ENCODE measurements around the gene SGMS1. TPM values are rescaled to one million over a fixed set of nuclear protein-coding genes. Genes with fewer than 3 reads are reported as not detected.
"Not testable (repeated sequence)": the region's sequence is repeated elsewhere in the genome, so short reads cannot be mapped to it uniquely, and the experiment has no call there.

The SGMS1 gene
- total RNA-seq, 1 donor from 2014 or later: 76.2 TPM

DNA sequence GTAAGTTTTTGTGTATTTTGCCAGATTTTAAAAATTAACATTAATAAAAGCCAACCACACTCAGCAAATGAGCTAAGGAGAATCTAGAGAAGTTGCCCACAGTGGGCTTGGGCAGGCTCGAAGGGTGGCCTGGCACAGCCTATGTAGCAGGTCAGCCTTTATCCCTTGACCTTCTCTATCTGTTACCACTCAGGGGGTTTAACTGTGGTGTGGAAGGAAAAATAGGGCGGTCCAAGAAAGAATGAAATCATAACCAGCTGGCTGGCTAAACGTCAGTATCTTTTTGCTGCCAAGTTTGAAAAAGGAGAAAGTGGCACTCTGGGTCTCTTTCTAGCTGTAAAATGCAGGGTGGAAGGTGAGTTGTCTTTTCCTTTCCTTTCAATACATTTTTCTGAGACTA is 242.1 kb downstream of the SGMS1 start:
- peak in 1 of 2 donors; percentile 21 for DNase-seq (ENCODE audit: low read depth in 2 of 2)

DNA sequence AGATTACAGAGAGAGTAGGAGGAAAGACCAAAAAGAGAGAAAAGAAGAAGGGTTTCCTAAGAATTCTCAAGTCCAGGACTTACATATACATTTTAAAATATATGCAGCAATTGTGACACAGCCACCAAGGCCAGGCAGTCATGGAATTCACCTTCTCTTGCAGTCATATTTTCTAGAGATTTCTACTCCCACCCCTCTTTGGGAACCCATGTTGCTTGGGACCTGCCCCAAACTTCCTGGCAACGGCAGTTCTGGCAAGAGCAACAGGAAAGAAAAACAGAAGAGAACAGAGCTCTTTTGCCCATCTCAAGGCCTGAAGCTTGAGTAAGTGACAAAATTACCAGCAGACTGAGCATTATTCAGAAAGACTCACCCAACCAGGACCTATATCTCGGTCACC is 244.1 kb downstream of the SGMS1 start:
- peak; percentile 17 to 32 for DNase-seq (ENCODE audit: low read depth in 2 of 2)

DNA sequence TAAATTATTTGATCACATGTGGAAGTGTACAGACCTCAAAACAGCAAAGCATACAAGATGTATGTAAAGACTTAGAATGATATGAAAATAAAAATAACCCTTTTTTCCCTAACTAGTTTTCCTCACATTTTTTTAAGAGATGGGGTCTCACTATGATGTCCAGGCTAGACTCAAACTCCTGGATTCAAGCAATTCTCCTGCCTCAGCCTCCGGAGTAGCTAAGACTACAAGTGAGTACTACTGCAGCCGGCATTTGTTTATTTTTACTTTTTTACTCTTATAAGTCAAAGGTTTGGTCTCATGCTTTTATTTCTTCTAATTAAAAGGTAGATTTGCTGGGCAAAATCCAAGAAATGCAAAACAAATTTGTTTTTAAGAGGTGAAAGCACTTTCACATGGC is 248.0 kb downstream of the SGMS1 start:
- no peak for DNase-seq (ENCODE audit: low read depth in 2 of 2)

DNA sequence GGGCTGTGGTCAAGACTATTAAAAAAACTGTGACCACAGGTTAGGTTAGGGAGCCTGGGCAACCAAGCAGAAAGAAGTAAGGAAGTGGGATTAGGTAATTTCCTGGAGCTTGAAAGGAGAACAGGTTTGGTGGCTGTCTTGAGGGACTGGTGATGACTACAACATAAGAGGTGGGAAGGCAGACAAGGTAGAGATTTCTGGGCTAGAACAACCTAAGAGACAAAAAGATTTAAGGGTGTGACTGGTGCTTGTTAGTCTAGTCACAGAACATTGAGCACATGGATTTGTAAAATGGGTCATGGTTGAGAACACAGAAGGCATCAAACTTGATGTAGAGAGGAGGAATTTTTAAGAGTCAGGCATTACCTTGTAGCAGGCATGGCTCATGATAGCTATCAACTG is 248.7 kb downstream of the SGMS1 start:
- DNase-seq (ENCODE audit: low read depth in 2 of 2): no peak

DNA sequence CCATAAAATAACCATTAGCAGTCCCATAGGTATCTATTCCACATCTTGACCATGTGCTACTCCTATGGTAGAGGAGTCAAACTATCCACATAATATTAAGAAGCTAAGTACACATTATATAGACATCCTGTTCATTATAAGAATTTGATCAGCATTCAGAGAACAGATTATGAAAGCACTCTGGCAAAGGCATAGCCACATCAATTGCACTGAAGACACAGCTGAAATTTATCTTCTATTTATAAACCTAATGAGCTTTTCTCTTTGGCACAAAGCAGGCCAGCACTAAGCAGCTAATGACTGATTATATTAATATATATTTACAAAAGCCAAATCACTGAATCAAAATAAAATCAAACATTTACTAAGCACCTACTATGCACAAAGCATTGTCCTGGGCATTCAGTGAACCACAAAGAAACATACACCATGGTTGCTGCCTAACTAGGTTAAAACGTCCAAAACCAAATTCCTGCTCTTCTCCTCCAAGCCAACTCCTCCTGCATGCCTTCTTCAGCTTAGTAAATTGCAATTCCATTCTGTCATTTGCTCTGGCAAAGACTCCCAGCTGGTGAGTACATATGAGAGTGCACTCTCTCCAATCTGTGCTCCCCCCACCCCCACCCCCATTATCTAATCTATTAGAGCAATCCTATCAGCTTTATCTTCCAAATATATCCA is 249.8 kb downstream of the SGMS1 start:
- no peak for DNase-seq (ENCODE audit: low read depth in 2 of 2)

DNA sequence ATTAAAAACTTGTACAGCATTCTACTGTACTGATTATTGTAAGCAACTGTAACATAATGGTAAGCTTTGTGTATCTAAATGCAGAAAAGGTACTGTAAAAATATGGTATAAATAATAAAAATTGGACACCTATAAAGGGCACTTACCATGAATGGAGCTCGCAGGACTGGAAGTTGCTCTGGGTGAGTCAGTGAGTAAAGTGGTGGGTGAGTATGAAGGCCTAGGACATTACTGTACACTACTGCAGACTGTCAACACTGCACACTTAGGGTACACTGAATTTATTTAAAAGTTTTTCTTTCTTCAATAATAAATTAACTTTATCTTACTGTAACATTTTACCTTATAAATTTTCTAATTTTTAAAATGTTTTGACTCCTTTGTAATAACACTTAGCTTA is 253.8 kb downstream of the SGMS1 start:
- DNase-seq (ENCODE audit: low read depth in 2 of 2): peak in 1 of 2 donors; percentile 16

DNA sequence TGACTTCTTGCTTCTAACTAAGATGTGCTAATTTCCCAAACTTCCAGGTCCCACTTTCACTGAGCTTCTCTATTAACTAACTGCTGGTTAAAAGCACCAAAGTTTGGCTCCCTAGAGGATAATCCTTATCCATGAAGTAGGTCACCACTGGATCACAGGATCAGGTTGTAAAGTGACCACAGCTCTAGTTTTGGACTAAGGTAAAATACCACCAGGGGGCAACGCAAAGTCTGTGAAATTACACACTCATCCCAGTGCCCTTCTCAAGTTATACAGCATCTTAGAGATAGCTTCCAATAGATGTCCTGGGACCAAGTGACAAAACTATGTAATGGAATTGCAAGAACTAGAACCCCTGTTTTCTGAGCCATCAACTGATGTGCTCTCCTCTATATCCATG is 256.0 kb downstream of the SGMS1 start:
- DNase-seq (ENCODE audit: low read depth in 2 of 2): peak; percentile 55 to 64

DNA sequence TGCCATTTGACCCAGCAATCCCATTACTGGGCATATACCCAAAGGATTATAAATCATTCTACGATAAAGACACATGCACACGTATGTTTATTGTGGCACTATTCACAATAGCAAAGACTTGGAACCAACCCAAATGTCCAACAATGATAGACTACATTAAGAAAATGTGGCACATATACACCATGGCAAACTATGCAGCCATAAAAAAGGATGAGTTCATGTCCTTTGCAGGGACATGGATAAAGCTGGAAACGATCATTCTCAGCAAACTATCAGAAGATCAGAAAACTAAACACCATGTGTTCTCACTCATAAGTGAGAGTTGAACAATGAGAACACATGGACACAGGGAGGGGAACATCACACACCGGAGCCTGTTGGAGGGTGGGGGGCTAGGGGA is 257.3 kb downstream of the SGMS1 start:
- not testable (repeated sequence) for DNase-seq (ENCODE audit: low read depth in 2 of 2)

DNA sequence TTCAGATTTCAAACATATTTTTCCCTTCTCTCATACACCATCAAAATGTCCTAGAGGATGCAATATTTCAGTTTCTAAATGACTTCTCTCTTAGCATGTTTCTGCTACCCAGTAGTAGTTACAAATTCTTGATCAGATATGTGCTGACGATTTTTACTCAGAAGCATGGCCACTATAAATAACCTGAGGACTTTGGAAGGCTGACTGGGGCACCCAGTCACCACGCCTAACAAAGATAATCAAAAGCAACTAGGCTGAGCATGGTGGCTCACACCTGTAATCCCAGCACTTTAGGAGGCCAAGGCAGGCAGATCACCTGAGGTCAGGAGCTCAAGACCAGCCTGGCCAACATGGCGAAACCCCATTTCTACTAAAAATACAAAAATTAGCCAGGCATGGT is 259.0 kb downstream of the SGMS1 start:
- not testable (repeated sequence) for DNase-seq (ENCODE audit: low read depth in 2 of 2)

DNA sequence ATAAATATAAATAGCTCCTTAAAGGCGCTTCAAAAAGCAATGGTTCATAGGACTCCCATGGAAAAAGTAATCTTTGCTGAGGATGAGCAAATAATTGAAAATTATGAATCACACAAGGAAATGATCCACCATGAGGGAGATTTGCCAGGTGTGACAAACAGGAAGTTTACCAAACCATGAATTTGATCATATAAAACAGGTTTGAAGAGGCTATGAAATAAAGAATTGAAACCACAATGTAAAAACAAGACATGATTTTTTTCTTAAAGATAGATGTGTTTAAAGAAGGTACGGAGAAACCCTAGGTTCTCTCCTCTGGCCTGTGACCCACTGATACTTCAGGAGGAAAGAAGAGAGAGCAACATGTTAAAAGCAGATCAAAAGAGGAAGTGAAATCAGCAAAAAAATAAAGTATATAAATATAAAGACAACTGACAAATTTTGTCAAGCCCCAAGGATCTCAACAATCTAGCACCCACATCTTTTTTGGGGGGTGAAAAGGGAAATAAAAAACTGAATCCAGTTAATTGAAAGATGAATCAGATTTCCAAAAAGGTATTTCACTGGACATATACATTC is 261.1 kb downstream of the SGMS1 start:
- DNase-seq (ENCODE audit: low read depth in 2 of 2): peak in 1 of 2 donors; percentile 29

DNA sequence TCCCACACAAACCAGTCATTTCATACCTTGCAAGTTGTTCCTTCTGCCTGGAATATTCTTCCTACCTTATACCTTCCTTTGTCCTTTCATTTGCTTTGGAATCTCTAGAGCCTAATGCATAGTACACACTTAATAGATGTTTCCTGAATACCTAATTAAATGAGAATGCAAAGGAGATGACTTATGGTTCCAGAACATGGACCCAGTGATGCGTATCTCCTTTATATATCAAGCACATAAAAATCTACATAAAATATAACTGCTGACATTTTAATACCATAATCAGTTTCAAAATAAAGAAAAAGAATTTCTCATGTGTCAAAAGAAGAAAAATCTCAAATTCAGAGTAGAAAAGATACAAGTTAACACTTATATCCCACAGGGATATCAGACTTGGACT is 261.8 kb downstream of the SGMS1 start:
- no peak for DNase-seq (ENCODE audit: low read depth in 2 of 2)

DNA sequence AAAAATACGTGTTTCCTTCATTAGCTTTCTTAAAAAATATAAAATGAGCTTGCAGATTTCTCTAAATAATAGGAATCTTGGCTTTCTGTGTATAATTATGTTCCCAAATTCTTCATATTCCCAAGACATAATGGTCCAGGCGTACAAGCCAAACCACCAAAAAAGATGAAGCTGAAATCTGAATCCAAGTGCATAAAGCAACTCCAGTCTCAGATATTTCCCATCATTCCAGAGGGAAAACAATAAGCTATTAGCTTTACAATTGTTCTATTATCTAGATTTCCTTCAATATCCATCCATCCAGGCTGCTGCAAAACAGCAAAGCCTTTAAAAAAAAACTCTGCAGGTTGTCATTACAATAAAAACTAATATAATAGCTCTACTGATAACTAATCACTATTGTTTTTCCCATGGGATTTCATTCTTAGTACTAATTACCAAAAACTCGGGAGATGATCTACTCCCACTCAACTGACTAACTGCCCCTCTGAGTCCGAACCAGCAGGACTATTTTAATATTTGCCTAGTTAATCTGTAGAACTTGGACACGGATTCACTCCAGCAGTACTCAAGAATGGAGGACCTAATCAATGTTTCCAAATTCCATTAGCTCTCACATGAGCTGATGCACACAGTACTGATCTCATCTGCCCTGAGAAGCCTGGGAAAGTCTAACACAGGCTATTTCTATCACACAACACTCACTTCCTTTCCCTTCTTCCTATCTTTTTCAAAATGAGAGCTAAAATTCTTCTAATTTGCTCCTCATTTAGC is 263.5 kb downstream of the SGMS1 start:
- DNase-seq (ENCODE audit: low read depth in 2 of 2): peak; percentile 4 to 10

DNA sequence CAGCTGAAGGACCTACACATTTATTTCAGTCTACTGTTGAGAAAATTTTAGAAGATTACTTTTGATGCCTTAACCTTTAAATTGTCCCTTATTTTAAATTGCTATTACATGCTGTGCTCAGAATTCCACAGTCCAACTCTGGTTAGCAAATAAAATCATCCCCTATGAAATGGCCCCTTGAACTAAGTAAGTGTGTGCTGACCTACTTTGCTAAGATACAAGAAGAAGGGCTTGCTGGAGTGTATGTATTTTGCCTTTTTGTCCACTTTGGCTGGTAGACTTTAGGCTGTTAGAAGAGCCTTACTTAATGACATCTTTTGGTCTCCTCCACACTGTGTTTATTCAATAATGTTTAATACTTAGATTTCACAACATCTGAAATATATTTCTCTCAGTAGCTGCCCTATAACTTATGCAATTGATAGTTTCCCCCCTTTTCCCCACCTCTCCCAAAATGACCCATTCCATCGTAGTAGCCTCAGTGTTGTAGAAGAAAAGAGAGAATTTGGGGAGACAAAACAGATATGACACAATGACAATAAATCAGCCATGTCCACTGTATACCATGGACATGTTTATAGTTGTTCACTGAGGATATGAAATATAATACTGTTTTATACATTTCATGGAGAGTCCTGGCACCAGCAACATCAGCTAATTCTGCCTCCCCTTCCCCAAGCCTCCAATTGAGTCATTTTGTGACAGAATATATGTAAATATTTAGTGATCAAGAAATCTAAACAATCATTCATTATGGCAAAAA is 264.6 kb downstream of the SGMS1 start:
- no peak for DNase-seq (ENCODE audit: low read depth in 2 of 2)

DNA sequence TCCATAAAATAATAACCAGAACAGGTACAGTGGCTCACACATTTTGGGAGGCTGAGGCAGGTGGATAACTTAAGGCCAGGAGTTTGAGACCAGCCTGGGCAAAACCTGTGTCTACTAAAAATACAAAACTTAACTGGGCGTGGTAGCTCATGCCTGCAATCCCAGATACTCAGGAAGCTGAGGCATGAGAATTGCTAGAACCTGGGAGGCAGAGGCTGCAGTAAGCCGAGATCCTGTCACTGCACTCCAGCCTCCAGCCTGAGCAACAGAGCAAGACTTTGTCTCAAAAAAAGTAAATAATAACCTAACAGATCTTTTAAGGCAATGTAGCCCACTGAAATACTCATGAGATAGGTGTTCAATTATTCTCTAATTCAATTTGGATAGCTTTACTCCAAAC is 265.3 kb downstream of the SGMS1 start:
- DNase-seq (ENCODE audit: low read depth in 2 of 2): peak in 1 of 2 donors; percentile 9

DNA sequence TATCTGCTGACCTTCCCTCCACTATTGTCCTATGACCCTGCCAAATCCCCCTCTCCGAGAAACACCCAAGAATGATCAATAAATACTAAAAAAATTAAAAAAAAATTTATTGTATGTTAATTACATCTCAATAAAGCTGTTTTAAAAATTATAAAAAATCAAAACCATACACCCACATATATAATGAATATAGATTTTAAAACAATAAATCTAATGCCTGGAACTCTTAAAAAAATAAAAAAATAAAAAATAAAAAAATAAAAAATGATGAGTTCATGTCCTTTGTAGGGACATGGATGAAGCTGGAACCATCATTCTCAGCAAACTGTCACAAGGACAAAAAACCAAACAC is 267.3 kb downstream of the SGMS1 start:
- not testable (repeated sequence) for DNase-seq (ENCODE audit: low read depth in 2 of 2)

DNA sequence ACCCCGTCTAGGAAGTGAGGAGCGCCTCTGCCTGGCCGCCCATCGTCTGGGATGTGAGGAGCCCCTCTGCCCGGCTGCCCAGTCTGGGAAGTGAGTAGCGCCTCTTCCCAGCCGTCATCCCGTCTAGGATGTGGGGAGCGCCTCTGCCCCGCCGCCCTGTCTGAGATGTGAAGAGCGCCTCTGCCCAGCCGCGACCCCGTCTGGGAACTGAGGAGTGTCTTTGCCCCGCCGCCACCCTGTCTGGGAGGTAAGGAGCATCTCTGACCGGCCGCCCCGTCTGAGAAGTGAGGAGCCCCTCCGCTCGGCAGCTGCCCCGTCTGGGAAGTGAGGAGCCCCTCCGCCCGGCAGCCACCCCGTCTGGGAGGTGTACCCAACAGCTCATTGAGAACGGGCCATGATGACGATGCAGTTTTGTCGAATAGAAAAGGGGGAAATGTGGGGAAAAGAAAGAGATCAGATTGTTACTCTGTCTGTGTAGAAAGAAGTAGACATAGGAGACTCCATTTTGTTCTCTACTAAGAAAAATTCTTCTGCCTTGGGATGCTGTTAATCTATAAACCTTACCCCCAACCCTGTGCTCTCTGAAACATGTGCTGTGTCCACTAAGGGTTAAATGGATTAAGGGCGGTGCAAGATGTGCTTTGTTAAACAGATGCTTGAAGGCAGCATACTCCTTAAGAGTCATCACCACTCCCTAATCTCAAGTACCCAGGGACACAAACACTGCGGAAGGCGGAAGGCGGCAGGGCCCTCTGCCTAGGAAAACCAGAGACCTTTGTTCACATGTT is 267.9 kb downstream of the SGMS1 start:
- DNase-seq (ENCODE audit: low read depth in 2 of 2): not testable (repeated sequence)

DNA sequence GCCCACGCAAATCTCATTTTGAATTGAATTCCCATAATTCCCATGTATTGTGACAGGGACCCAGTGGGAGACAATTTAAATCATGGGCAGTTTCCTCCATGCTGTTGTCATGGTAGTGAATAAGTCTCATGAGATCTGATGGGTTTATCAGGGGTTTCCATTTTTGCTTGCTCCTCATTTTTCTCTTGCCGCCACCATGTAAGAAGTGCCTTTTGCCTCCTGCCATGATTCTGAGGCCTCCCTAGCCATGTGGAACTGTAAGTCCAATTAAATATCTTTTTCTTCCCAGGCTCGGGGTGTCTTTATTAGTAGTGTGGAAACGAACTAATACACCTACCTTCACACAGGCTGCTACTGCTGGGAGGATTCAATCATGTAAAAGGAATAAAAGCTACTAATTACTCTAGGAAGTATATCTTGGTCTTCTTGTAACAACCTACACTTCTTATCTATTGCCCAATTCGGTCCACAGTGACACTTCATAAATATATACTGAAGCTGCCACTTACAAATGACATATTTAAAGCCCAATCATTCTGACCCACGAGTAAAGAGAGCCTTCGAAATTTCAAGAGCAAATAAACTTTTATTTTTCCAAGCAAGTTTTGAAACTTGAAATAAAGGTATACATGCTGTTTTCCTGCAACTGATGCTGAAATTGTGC is 272.1 kb downstream of the SGMS1 start:
- no peak for DNase-seq (ENCODE audit: low read depth in 2 of 2)

DNA sequence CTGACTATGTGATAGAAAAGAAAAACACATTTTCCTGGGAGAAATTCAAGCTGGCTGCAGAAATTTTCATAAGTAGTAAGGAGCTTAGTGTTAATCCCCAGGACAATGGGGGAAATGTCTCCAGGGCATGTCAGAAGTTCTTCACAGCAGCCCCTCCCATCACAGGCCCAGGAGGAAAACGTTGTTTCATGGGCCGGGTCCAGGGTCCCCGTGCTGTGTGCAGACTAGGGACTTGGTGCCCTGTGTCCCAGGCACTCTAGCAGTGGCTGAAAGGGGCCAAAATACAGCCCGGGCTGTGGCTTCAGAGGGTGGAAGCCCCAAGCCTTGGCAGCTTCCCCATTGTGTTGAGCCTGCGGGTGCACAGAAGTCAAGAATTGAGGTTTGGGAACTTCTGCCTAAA is 273.4 kb downstream of the SGMS1 start:
- no peak for DNase-seq (ENCODE audit: low read depth in 2 of 2)

DNA sequence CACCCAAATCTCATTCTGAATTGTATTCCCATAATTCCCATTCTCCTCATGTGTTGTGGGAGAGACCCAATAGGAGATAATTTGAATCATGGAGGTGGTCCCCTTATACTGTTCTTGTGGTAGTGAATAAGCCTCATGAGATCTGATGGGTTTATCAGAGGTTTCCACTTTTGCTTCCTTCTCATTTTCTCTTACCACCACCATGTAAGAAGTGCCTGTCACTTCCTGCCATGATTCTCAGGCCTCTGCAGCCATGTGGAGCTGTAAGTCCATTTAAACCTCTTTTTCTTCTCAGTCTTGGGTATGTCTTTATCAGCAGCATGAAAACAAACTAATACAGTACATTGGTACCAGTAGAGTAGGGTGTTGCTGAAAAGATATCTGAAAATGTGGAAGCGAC is 274.2 kb downstream of the SGMS1 start:
- DNase-seq (ENCODE audit: low read depth in 2 of 2): no peak

DNA sequence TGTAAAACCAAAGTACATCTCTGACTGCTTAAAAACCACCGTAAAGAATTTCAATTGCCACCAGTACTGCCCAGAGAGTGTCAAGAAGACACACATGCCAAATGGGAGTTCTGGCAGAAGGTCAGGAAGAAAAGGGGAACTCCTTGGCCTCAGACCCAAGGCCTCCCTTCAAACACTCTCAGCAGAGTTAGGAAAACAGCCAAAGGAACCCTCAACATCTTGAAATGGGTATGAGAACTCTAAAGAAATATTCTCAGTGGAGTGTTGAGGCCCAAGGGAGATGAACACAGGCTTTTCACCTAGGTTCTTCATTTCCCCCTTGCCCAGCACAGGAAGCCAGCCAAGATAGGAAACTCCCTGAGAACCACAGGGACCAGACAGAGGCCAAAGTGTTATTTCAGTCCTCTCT is 276.4 kb downstream of the SGMS1 start:
- DNase-seq (ENCODE audit: low read depth in 2 of 2): peak in 1 of 2 donors; percentile 24

DNA sequence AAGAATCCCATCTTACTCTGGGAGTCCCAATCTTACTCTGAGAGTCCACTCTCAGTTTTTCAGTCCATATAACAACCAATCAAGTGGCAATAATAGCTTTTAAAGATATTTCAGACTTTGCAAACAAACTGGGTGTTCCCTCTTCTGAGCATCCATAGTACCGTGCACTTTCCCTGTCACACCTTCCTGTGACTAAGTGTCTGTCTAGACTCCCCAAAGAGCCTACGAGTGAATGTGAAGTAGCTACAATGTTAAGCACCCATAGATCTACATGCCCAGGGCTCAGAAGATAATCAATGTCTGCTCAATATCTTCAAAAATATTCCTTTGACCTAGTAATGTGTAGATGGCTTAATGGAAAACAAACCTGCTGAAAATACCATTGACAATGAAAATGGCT is 276.8 kb downstream of the SGMS1 start:
- peak in 1 of 2 donors; percentile 53 for DNase-seq (ENCODE audit: low read depth in 2 of 2)

Data from lung microvascular endothelial cell (primary cell).